GM21786 (cell line): ENCODE data around the gene ATPAF2.
"Not testable (repeated sequence)": the region's sequence is repeated elsewhere in the genome, so short reads cannot be mapped to it uniquely, and the experiment has no call there.

Experiments
- ATAC-seq: cut with Tn5 transposase; IDR thresholded peaks from one replicate; pipeline ENCODE4 v1.9.1; 2021; ENCODE audit not compliant: unreplicated experiment

ATPAF2 gene

GRCh38 chr17:18014006-18014405 lies 25.0 kb downstream of the ATPAF2 start:
- ATAC-seq, result no peak

GRCh38 chr17:18011286-18011685 lies 27.7 kb downstream of the ATPAF2 start:
- no peak for ATAC-seq

- ATAC-seq, result no peak
Observed at GRCh38 chr17:18009609-18010420, 29.2 kb downstream of the ATPAF2 start.

GRCh38 chr17:18008496-18009268 lies 30.3 kb downstream of the ATPAF2 start:
- ATAC-seq, result no peak

GRCh38 chr17:18006495-18007239 lies 32.3 kb downstream of the ATPAF2 start:
- no peak for ATAC-seq

GRCh38 chr17:18005496-18005895 lies 33.5 kb downstream of the ATPAF2 start:
- ATAC-seq, result no peak

- ATAC-seq, result no peak
Observed at GRCh38 chr17:18004884-18005305, 34.1 kb downstream of the ATPAF2 start.

- ATAC-seq, result no peak
Observed at GRCh38 chr17:18004345-18004744, 34.6 kb downstream of the ATPAF2 start.

- no peak for ATAC-seq
Observed at GRCh38 chr17:18002171-18002570, 36.8 kb downstream of the ATPAF2 start.

- no peak for ATAC-seq
Observed at GRCh38 chr17:18000030-18000408, 38.9 kb downstream of the ATPAF2 start.

GRCh38 chr17:17999364-18000029 lies 39.5 kb downstream of the ATPAF2 start:
- ATAC-seq, result no peak

GRCh38 chr17:17998934-17999333 lies 40.0 kb downstream of the ATPAF2 start:
- no peak for ATAC-seq

- not testable (repeated sequence) for ATAC-seq
Observed at GRCh38 chr17:17995887-17996286, 43.1 kb downstream of the ATPAF2 start.

GRCh38 chr17:17994271-17995069 lies 44.5 kb downstream of the ATPAF2 start:
- ATAC-seq, result no peak

- ATAC-seq, result no peak
Observed at GRCh38 chr17:17993852-17994251, 45.1 kb downstream of the ATPAF2 start.

- ATAC-seq, result no peak
Observed at GRCh38 chr17:17993366-17993765, 45.6 kb downstream of the ATPAF2 start.

GRCh38 chr17:17990282-17990681 lies 48.7 kb downstream of the ATPAF2 start:
- no peak for ATAC-seq

GRCh38 chr17:17989618-17990017 lies 49.4 kb downstream of the ATPAF2 start:
- no peak for ATAC-seq

GRCh38 chr17:17989081-17989480 lies 49.9 kb downstream of the ATPAF2 start:
- ATAC-seq, result no peak

- ATAC-seq, result no peak
Observed at GRCh38 chr17:17988427-17988945, 50.5 kb downstream of the ATPAF2 start.
